GM18907 (cell line): ENCODE results near the gene LDB2.

ENCODE experiments used
- ATAC-seq: cut with Tn5 transposase; IDR thresholded peaks from one replicate; pipeline ENCODE4 v1.9.1; 2021; ENCODE audit warnings: mild to moderate bottlenecking, moderate library complexity; ENCODE audit not compliant: unreplicated experiment

LDB2 gene

DNA sequence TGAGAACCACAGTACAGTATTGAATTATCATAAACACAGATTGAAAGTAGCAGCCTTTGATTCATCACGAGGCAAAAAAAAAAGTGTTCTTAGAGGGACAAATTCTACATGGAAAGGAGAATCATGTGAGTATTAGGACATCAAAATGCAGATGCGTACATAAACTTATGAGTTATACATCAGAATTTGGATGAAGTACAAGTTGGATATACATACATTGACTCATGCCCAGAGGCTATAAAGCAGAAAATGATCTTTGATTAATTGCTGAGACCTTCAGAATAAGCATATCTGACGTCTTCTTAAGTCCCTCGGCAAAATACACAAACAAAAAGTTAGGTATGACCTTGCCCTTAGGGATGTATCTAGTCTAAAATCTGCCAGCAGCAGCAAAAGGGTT is 206.4 kb downstream of the LDB2 start:
- ATAC-seq, result no peak

DNA sequence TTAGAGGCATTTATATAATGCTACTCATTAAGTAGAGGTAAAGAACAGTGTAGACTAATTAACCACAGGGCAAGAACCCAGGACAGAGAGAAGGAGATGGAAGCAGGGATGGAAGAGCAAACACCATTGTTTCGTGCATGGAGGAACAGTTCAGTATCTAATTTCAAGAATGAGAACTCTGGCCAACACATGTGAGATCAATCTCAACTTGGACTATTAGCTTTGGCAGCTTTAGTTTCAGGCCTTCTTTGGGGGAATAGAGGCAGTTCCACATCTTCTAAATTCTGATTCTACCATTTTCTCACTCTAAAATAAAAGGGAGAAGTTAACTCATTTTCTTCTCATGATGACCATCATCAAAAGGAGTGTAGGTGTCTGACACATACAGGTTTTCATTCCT is 207.0 kb downstream of the LDB2 start:
- no peak for ATAC-seq

DNA sequence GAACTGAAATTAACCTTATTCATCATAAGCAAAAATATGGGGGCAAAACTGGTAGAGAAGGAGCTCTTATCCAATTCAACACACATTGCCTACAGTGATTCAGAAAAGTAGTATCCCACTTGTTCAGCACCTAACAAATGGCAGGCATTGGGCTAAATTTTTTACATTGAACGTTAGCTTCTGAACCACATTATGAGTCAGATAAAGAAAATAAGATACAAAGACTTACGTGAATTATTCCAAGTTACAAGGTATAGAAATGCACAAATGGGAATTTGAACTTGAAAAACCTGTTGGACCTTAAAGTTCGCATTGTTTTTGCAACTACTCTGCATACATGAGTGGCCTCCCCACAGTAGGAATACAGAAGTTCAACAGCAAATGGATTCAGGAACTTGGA is 210.6 kb downstream of the LDB2 start:
- ATAC-seq, result no peak

DNA sequence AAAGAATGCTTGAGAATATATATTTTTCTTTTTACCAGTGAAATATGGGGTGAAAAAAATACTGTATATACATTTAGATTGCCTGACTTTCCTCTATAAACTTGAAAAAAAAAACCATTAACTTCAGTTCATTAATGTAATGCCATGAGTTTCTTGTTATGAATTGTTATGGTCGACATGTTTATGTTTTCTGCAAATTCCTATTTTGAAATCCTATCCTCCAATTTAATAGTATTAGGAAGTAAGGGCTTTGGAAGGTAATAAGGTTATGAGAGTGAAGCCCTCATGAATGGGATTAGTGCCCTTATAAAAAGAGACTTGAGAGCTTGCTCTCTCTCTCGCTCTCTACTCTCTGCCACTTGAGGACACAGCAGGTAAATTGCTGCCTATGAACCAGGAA is 211.4 kb downstream of the LDB2 start:
- no peak for ATAC-seq

DNA sequence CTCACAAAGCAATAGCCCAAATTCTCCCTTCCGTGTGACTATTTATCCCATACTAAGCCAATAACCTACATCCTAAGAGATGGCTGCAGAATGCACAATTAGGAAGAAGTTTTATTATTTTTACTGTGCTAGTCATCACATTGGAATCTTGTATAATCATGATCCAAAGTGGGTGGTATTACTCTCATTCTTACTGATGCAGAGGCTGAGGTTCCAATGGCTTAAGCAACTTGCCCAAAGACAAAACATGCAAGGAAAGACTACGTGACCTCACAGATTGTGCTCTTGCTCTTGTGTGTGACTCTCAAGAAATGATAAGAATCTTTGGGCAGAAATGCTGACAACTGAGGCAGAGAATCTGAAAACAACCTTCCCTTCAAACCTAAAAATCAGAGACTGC is 212.2 kb downstream of the LDB2 start:
- ATAC-seq, result no peak

DNA sequence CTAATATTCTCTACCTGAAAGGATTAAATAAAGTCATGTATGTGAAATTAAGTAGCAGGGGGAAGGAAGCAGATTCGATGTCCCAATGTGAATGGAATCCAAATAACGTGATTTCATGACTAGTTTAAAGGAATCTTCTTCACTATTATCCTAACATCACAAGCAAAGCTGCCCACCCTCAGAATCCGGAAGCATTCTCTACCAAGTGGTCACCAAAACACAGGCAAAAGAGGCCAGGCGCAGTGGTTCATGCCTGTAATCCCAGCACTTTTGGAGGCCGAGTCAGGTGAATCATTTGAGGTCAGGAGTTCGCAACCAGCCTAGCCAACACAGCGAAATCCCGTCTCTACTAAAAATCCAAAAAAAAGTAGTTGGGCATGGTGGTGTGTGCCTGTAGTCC is 212.9 kb downstream of the LDB2 start:
- no peak for ATAC-seq

DNA sequence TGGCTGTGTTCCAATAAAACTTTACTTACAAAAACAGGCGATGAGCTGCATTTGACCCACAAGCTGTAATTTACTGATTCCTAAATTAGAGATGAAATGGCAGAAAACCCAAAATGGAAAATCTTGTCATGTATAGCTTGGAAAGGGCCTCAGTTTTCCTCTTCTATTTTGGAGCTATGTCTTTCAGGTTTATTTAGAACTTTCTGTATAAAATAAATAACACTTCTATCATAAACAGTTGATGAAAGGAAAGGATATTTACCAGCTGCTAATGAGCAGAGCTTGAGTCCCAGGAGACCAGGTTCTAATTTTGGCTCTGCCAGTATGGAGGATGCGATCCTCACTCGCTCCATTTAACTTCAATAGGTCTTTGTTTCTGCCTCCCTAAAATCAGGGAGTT is 213.5 kb downstream of the LDB2 start:
- no peak for ATAC-seq

DNA sequence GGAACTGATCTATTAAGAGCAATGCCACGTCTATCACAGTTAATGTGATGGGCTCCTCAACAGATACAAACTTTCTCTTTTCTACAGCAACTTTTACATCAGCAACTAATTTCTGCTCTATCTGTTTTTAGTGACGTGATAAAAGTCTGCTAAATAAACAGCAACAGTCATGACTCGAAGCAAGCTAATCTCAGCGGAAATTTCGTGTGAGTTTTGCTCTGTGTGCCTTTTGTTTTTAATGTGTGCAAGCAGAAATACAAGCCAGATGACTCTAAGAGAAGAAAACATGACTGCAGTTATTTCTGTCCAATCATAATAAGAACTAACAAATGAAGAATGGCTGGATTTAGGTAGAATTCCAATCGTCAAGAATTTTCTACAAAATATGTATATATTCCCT is 214.3 kb downstream of the LDB2 start:
- ATAC-seq, result no peak

DNA sequence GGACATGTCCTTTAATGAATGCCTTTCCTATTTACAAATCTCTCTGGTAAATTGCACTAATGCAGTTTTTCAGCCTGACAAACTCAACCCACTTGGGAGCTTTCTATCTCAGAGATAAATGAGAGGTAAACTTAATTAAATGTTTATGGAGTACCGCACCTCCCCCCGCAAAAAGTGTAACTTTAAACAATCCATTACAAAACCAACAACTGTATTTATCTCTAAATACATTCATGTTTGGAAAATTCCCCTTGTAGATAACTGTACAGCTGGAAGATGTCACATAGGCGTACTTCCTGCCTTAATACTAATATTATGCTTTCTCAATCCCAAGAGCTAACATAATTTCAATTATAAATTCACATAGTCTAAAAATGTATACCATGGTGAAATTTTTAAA is 215.5 kb downstream of the LDB2 start:
- no peak for ATAC-seq

DNA sequence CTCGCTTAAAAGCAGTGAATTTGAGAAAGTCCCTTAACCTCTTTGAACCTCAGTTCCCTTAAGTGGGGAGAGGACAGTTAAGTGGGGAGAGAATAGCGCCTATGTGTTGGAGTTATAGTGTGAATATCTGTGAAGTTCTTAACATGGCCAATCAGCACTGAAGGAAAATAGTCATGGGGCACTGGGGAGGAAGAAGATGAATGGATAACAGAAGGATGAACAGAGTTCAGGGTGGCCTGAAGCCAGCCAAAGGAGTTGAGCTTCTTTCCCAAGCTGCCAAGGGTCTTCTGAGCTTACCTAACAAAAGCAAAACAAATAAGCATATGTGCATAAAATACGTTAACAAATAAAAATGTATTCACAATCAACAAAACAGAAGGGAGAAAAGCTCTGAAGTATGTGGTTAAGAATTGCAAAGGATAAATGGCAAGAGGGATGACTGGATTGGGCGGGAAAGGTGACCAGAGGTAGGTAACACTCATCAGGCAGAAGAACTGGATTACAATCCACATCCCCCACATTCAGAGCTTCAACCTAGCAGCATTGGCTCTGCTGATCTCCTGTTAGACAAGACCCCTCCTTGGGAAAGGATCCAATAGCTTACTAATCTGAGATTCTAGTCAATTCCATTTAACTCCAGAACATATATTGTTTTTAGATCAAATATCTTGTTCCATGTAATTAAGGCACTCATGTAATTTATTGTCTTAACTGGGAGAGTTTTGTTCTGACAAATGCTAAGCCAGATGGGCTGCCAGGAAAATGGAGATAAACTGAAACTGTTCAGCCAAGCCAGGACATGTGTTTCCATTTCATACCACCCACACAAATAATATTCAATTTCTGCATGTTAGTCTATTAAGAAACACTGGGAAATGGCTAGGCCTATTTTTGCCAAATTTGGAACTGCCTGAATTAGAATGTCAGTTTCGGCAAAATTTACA is 221.2 kb downstream of the LDB2 start:
- ATAC-seq, result no peak

DNA sequence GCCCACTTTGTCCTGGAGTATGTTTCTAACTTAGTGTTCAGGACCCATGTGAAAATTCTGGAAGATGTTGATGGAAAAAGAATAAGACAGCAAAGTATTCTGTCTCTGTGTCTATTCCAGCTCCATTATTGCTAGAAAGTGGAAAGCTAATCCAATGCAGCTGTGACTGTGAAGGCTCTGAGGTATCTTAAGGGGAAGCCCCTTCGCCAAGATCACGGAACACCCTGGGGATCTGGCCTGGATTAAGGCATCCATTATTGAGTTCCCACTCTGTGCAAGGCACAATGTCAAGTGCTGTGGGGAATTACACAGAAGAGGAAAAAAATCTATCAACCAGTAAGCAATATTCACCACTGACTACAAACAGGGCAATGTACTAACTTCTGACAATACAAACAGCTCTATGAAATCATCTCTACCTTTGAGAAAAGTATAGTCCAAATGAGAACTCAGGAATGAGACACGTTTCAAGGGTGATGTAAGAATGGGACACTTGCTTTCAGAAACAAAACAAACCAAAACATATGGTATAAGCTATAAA is 222.1 kb downstream of the LDB2 start:
- ATAC-seq, result no peak

DNA sequence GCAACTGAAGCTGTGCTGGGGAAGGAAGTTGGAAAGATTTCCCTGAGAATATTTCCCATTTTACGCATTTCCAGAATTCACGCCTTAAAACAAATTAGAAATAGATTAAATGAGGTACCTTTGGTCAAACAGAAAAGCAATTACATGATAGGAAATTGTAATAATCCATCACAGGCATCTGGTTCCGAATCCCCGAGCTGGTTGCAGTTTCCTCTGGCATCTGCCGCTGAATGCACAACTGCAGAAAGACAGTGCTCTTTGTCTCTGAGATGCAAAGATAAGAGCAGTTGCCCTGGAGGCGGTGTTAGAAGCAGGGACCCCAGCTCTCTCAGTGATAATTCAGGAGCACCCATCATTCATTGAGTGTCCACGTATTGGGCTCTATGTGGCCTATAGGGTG is 224.4 kb downstream of the LDB2 start:
- no peak for ATAC-seq

DNA sequence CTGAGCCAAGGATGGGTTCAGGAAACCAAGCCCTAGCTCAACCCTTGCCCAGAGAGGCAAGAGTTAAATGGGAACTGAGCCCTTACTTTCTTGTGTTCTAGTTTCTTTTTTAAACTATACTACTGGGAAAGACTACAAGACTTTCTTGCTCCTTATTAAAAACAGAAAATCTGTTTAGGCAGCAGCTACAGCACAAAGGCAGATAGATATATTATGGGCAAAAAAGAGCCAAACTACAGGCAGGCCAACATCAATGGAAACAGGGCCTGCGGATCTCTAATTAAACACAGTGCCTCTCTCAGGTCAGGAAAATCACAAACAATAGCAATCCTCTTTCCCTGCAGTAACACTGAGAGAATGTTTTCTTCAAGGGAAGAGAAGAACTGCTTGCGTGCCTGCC is 226.0 kb downstream of the LDB2 start:
- ATAC-seq, result no peak

DNA sequence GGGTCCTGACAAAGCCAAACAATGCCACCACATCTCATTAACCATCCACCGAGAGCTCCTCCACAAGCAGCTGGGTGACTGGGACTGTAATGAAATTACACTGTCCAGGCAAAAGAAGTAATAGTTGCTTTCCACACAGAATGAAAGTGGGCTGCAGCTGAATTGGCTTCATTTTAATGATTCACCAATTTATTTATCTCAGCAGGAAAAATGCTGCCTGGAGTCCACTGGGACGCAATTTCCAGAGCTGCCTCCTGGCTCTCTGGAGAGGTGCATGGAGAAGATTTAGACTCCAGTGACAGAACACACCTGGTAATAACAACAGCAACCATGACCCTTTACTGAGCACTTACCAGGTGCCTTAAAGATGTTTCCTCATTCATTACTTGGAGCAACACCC is 226.7 kb downstream of the LDB2 start:
- no peak for ATAC-seq

DNA sequence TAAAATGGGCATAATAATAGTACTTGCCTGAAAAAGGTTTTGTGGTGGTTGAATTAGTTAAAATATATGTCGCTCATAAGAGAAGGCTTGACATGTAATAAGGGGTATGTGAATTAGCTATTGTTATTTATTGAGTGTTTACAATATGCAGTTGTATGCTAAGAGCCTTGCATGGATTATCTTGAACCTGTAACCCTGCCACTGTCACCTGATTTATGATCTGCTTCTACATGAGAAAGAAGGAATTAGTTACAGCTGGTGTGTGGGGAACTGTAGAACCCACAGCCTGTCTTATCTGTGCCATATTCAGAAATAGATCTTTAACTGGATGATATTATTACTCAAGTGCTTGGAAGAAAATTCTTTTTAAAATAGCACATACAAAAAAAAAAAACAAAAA is 227.7 kb downstream of the LDB2 start:
- ATAC-seq, result no peak

DNA sequence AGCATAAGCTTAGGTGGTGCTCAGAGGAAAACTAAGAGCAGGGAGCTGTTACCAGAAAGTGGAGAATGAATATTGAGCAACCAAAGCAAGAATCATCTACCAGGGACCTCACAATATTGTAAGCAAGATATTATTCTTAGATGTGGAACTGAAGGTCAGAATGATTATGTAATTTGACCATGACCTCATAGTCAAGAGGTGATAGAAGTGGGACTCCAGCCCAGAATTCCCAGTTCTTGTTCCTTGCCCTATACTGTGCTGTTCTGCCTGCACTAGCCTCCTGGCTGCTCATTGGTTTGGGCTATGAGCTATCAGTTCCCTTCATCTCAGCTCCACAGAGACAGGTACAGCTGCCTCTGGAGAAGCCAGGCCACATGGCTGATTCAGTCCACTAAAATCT is 229.4 kb downstream of the LDB2 start:
- ATAC-seq, result no peak

DNA sequence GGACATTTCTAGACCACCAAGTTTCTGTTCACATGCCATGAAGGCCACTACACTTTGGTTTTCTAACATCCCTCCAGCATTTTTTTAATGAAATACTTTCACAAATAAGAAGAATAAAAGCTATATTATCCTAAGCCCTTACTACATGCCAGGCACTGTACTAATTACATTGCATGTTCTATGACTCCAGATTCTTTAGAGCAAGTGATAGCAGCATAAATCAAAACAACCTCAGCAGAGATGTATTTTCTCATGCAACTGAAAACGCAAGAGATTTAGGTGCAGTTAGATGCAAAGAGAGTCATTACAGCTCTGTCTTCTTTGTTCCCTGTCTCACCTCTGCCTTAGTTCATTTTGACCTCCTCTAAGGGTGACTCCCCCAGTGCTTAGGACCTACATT is 230.0 kb downstream of the LDB2 start:
- no peak for ATAC-seq

DNA sequence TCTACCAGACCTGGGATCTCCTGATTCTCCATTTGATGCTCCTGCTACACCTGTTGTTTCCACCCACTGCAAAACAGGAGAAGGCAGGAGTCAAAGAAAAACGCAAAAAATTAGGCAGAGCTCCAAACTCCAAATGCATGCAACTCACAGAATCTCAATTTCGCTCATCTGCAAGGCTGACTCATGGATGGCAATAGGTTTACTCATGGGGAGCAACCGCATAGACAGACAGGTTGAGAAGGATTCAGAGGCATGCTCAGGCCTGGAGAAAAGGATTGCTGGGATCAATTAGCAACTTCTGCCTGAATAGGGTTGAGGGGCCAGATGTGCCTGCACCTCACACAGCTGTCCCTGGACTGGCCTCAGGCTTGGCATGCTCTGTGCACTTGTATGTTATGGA is 231.0 kb downstream of the LDB2 start:
- ATAC-seq, result no peak

DNA sequence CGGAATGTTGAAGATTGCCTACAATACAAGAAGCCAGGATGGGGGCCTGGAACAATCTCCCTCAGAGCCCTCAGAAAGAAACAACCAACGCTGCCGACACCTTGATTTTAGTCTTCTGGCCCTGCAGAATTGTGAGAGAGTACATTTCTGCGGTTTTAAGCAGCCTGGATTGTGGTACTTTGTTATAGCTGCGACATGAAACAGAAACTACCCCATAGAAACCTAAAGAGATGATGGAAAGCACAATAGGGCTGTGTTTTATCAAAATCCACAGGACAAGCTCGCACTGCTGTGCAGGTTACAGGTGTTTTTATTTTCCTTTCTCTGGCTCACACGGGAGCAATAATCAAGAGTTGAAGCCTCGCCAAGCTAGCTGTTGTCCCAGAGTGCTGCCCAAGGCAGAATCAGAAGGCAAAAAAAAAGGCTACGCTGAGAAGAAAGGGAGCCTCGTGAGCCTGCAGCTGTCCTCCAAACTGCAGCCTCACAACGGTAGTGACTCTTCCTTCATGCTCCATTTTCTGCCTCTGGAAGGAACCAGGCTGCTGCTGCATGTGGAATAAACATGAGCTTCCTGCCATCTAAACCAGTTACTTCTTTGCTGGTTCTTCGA is 232.4 kb downstream of the LDB2 start:
- no peak for ATAC-seq

DNA sequence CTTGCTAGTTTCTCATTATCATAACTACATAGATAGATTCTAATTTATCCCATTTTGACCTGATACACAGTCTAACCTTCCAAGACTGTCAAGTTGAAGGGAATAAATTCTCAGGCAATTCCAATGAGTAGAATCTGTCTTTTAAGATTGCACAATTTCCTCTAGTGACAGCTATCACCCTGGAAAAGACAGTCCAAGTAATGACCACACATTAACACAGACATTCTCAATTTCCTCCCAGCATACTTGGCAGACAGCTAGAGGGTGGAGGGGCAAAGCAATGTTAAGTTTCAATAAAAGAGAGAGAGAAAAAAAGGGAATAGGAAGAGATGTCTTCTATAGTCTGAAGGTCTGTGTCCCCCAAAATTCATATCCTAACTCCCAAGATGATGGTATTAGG is 234.7 kb downstream of the LDB2 start:
- no peak for ATAC-seq

DNA sequence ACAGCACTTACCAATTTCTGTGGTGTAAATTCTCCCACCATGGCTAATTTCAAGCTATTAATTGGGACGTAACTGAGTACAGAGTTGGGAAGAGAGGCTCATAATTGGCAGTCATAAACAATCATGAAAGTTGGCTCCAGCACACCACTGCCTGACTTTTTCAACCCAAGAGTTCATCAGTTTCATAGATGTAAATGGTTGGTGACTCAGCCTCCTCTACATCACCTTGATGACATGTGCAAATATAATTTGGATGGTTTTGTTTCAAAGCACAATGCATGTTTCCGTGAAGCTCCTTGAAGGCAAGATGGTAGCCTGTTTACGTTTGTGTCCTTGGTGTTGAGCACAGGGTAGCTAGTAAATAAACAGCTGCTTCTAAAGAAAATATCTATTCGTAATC is 235.1 kb downstream of the LDB2 start:
- ATAC-seq, result peak; percentile 28

DNA sequence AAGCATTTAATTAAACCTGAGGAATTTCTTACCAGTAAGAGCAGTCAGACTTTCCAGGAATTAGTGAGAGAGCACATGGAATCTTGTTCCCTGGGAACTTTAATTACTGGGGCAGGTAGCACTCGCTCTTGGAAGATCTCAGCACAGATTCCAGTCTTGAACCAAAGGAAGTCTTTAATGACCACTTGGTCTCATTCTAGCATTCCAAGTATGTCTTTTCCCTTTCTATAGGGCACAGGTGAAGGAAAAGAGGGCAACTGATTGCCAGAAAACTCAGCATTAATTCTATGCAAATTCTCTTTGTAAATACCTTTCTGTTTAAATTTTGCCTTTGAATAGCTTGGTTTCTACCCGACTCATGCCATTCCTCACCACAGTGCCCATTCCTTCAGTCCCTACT is 236.6 kb downstream of the LDB2 start:
- no peak for ATAC-seq
